Body of pancreas (tissue), 4 donors: Measurements from ENCODE around the gene CDH4.

ENCODE experiments used
- POLR2A ChIP-seq, 3 donors: fragments of 450-650 bp; IDR thresholded peaks; one replicate each; pipeline ENCODE4 v1.6.1; 2016; ENCODE audit warnings: antibody characterized with exemption in 3 of 3, mild to moderate bottlenecking in 2 of 3
- TF ChIP-seq, protein P1 (sequence below), 7 experiments: fragments of 450-650 bp in 4 of 7; fragments of 200-600 bp in 3 of 7; sonication (generic) in 3 of 7; IDR thresholded peaks; one replicate each; pipeline ENCODE4 v1.5.1; 2016 to 2019; ENCODE audit warnings: antibody characterized with exemption in 7 of 7

DNA sequence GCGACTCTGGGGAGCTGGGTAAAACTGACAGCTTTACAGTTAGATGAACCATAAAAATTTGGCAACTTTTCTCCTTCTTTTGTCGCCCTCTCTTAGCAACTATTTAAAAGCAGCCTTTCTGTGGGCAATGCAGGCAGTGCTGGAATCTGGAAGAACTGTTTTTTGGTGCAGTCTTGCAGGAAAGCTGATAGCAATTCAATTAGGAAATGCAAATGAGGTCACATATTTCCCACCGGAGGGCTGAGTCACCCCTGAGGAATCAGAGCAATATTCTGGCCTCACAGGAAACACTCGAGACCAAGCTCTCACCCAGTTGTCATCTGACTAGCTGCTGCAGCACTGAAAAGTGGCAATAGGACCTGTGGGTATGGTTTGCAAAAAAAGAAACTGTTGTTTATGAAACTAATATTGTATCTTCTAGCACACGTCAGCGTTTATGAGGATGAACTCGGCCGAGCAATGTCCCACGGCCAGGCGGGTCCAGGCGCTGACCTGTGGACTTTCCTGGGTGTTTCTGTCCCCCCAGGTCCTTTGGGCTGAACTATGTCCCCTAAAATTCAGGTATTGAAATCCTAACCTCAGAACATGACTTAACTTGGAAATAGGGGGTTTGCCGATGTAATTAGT, 501.4 kb downstream of the CDH4 start:
- TF ChIP-seq, protein P1, sequence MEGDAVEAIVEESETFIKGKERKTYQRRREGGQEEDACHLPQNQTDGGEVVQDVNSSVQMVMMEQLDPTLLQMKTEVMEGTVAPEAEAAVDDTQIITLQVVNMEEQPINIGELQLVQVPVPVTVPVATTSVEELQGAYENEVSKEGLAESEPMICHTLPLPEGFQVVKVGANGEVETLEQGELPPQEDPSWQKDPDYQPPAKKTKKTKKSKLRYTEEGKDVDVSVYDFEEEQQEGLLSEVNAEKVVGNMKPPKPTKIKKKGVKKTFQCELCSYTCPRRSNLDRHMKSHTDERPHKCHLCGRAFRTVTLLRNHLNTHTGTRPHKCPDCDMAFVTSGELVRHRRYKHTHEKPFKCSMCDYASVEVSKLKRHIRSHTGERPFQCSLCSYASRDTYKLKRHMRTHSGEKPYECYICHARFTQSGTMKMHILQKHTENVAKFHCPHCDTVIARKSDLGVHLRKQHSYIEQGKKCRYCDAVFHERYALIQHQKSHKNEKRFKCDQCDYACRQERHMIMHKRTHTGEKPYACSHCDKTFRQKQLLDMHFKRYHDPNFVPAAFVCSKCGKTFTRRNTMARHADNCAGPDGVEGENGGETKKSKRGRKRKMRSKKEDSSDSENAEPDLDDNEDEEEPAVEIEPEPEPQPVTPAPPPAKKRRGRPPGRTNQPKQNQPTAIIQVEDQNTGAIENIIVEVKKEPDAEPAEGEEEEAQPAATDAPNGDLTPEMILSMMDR (IDR thresholded peaks at IDR 0.05) = no peak
- no peak for TF ChIP-seq POLR2A (IDR thresholded peaks at IDR 0.05)
